GM18502 (cell line): ENCODE results near the gene PLPPR3.
"Not testable (repeated sequence)": the region's sequence is repeated elsewhere in the genome, so short reads cannot be mapped to it uniquely, and the experiment has no call there.

Experiments used
- ATAC-seq: cut with Tn5 transposase; IDR thresholded peaks from one replicate; pipeline ENCODE4 v1.9.1; 2021; ENCODE audit warnings: mild to moderate bottlenecking; ENCODE audit not compliant: unreplicated experiment, poor library complexity

Gene PLPPR3

DNA sequence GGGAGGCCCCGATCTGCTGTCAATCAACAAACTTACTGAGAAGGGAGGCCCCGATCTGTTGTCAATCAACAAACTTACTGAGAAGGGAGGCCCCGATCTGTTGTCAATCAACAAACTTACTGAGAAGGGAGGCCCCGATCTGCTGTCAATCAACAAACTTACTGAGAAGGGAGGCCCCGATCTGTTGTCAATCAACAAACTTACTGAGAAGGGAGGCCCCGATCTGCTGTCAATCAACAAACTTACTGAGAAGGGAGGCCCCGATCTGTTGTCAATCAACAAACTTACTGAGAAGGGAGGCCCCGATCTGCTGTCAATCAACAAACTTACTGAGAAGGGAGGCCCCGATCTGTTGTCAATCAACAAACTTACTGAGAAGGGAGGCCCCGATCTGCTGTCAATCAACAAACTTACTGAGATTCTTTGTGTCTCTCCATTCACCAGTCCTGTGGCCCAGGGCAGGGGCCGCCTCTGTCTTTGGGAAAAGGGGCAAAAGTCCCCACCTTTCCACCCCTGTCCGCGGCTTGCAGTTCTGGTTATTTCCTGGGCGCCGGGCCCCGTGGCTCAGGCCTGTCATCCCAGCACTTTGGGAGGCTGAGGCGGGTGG is 32.0 kb upstream of the PLPPR3 start:
- not testable (repeated sequence) for ATAC-seq

- ATAC-seq, result no peak
These were observed 31.3 kb upstream of the PLPPR3 start for GRCh38 chr19:853014-853585.

DNA sequence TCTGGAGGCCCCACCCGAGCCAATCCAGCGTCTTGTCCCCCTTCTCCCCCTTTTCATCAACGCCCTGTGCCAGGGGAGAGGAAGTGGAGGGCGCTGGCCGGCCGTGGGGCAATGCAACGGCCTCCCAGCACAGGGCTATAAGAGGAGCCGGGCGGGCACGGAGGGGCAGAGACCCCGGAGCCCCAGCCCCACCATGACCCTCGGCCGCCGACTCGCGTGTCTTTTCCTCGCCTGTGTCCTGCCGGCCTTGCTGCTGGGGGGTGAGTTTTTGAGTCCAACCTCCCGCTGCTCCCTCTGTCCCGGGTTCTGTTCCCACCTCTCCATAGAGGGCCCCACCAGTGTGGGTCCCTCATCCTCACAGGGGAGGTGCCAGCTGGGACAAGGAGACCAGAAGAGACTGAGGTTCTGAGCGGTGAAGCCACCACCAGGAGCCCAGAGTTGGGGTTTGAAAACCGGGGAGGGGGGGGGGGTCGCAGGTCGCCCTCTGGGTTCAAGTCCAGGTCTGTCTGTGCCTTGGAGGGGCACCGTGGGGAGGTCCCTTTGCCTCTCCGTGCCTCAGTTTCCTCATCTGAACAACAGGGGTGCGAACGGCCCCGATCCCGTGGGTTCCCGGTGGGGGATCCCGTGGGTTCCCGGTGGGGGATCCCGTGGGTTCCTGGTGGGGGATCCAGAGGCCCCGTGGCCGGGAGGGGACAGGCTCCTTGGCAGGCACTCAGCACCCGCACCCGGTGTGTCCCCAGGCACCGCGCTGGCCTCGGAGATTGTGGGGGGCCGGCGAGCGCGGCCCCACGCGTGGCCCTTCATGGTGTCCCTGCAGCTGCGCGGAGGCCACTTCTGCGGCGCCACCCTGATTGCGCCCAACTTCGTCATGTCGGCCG is 30.6 kb upstream of the PLPPR3 start, which contains the start of gene ELANE:
Gene ELANE, plus strand, starts transcription at position 168 of the 878 bp plus-strand sequence. Its CDS starts 26 bp downstream, at position 194.
- no peak for ATAC-seq

DNA sequence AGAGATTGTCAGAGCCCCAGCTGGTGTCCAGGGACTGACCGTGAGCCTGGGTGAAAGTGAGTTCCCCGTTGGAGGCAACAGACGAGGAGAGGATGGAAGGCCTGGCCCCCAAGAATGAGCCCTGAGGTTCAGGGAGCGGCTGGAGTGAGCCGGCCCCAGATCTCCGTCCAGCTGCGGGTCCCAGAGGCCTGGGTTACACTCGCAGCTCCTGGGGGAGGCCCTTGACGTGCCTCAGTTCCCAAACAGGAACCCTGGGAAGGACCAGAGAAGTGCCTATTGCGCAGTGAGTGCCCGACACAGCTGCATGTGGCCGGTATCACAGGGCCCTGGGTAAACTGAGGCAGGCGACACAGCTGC is 29.2 kb upstream of the PLPPR3 start:
- ATAC-seq, result no peak

- ATAC-seq, result no peak
These were observed 28.6 kb upstream of the PLPPR3 start for GRCh38 chr19:850221-850978.

GRCh38 chr19:849195-849594 is 27.4 kb upstream of the PLPPR3 start:
- not testable (repeated sequence) for ATAC-seq

- ATAC-seq, result no peak
These were observed 26.7 kb upstream of the PLPPR3 start for GRCh38 chr19:848386-848921.

DNA sequence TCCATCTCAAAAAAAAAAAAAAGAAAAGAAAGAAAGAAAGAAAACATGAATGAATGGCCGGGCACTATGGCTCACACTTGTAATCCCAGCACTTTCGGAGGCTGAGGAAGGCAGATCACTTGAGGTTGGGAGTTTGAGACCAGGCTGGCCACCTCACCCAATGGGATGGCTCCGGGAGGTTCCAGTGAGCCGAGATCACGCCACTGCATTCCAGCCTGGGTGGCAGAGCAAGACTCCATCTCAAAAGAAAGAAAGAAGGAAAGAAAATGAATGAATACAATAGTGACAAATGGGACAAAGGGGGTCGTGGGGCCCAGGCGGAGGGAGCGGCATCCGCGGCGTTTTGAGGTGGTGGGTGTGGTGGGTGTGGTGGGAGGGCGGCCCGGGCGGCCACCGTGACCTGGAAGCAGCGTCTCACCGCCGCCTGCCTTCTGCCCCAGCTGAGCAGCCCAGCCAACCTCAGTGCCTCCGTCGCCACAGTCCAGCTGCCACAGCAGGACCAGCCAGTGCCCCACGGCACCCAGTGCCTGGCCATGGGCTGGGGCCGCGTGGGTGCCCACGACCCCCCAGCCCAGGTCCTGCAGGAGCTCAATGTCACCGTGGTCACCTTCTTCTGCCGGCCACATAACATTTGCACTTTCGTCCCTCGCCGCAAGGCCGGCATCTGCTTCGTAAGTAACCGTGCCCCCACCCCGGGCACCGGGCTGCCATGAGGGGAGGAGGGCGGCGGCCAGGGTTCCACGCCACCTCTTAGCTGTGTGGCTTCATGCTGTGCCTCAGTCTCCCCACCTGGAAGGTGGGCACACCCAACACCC is 24.2 kb upstream of the PLPPR3 start:
- no peak for ATAC-seq

DNA sequence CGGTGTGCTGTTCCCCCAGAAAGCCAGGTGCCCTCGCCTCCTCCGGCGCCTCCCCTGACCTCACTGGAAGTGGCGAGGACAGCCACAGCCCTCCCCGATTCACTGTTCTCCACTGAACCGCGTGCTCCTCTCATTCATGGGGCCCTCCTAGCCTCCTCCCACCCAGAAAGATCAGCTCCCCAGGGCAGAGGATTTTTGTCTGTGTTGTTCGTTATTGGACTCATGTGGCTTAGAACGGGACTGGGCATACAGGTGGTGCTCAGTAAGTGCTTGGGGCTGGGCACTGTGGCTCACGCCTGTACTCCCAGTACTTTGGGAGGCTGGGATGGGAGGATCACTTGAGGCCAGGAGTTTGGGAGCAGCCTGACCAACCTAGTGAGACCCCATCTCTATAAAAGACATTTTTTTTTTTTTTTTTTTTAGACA is 22.8 kb upstream of the PLPPR3 start:
- no peak for ATAC-seq

GRCh38 chr19:843836-844545 is 22.2 kb upstream of the PLPPR3 start:
- ATAC-seq, result no peak

- no peak for ATAC-seq
These were observed 21.6 kb upstream of the PLPPR3 start for GRCh38 chr19:843180-843835.

DNA sequence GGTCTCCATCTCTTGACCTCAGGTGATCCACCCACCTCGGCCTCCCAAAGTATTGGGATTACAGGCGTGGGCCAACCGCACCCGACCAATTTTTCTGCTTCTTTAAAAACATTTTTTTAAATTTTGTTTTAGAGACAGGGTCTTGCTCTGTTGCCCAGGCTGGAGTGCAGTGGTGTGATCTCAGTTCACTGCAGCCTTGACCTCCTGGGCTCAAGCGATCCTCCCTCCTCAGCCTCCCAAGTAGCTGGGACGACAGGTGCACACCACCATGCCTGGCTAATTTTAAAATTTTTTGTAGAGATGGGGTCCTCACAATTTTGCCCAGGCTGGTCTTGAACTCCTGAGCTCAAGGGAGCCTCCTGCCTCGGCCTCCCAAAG is 21.0 kb upstream of the PLPPR3 start:
- ATAC-seq, result not testable (repeated sequence)

- no peak for ATAC-seq
These were observed 18.9 kb upstream of the PLPPR3 start, which contains the start of gene PRTN3 for GRCh38 chr19:840519-841206. Gene PRTN3, plus strand, starts transcription at chr19:840999. Its CDS starts 10 bp downstream, at chr19:841009.

DNA sequence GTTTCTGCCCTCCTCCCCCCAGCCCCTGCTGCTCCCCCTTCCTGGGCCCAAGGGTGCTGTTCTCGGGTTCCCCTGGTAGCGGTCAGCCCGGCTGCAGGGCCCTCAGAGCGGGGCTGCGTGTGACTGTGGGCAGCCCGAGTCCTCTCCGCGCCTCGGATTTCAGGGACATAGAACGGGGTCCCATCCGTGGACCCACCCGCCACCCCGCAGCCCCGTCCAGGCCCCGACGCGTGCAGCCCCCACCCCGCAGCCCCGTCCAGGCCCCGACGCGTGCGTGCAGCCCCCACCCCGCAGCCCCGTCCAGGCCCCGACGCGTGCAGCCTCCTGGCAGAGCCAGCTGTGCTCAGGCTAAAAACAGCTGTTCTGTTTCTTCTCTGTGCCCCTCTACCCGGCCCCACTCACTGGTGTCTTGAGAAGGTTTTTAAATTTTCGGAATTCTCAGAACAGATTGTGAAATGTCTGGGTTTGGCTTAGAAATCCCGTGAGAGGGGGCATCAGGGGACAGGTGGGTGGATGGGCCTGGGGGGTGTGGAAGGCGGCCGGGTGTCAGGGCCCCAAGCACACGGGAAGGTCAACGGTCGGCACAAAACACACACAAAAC is 13.6 kb upstream of the PLPPR3 start:
- ATAC-seq, result no peak

GRCh38 chr19:834216-834615 is 12.5 kb upstream of the PLPPR3 start:
- no peak for ATAC-seq

GRCh38 chr19:831407-832369 is 9.9 kb upstream of the PLPPR3 start:
- no peak for ATAC-seq
